Measurements from ENCODE around the gene TIAM2.

- TF ChIP-seq POLR2A (IDR thresholded peaks at IDR 0.05) (no peak), CTCF (IDR thresholded peaks at IDR 0.05) (no peak), POLR2AphosphoS5 (IDR thresholded peaks at IDR 0.05) (no peak), EP300 (IDR thresholded peaks at IDR 0.05) (no peak)
Measured at GRCh38 chr6:155126727-155127439, 131.8 kb downstream of the TIAM2 start.
